ENCODE data around the gene CEP104. TPM values are rescaled to one million over a fixed set of nuclear protein-coding genes. Genes with fewer than 3 reads are reported as not detected.

CEP104 gene
- polyA plus RNA-seq, 1 of the 3 experiments (the other 2 are of a cell fraction), result 19.2 TPM

DNA sequence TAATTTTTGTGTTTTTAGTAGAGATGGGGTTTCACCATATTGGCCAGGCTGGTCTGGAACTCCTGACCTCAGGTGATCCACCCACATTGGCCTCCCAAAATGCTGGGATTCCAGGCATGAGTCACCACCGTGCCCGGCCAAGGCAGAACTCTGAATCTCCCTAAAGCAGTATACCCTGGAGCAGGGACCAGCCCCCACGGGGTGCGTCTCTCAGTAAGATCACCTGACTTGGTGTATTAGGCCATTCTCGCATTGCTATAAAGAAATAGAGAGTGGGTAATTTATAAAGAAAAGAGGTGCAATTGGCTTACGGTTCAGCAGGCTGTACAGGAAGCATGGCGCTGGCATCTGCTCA is 14.4 kb upstream of the CEP104 start:
- DNase-seq, result no peak
- TF ChIP-seq EP300 (IDR thresholded peaks at IDR 0.05; ENCODE audit: borderline replicate concordance in 1 of 2, low read depth in 1 of 2, low read length in 1 of 2) (no peak), EZH2phosphoT487 (IDR thresholded peaks at IDR 0.05; ENCODE audit: borderline replicate concordance, low read depth) (no peak), FOXJ3 (CRISPR knock-in tag; IDR thresholded peaks at IDR 0.05) (no peak), JUND (IDR thresholded peaks at IDR 0.05) (no peak), REST (IDR thresholded peaks at IDR 0.05; ENCODE audit: low read depth, low read length) (no peak), CHD2 (IDR thresholded peaks at IDR 0.05; ENCODE audit: low read length, partially characterized antibody) (no peak), FOXM1 (IDR thresholded peaks at IDR 0.05; ENCODE audit: low read depth) (no peak), YY1 (IDR thresholded peaks at IDR 0.05; ENCODE audit: low read depth) (no peak), USF2 (IDR thresholded peaks at IDR 0.05; ENCODE audit: borderline replicate concordance, low read depth, low read length) (no peak), ZBTB33 (IDR thresholded peaks at IDR 0.05; ENCODE audit: borderline replicate concordance, low read depth) (no peak), RAD21 (IDR thresholded peaks at IDR 0.05; ENCODE audit: low read length) (no peak), RXRA (IDR thresholded peaks at IDR 0.05; ENCODE audit: borderline replicate concordance, low read depth) (no peak), CTCF (IDR thresholded peaks at IDR 0.05) (no peak), RFX5 (IDR thresholded peaks at IDR 0.05; ENCODE audit: low read length) (no peak), MEF2A (IDR thresholded peaks at IDR 0.05; ENCODE audit: borderline replicate concordance, low read depth) (no peak), RCOR1 (IDR thresholded peaks at IDR 0.05; ENCODE audit: low read length) (no peak), TAF1 (IDR thresholded peaks at IDR 0.05; ENCODE audit: borderline replicate concordance, low read depth, low read length) (no peak), GATA2 (CRISPR knock-in tag; IDR thresholded peaks at IDR 0.05) (no peak)
- TF ChIP-seq, protein P1, sequence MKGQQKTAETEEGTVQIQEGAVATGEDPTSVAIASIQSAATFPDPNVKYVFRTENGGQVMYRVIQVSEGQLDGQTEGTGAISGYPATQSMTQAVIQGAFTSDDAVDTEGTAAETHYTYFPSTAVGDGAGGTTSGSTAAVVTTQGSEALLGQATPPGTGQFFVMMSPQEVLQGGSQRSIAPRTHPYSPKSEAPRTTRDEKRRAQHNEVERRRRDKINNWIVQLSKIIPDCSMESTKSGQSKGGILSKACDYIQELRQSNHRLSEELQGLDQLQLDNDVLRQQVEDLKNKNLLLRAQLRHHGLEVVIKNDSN (IDR thresholded peaks at IDR 0.05; ENCODE audit: borderline replicate concordance, low read depth), result no peak
- no peaks in the 10 kb centered on the region for H3K9me3 ChIP-seq
- no peaks in the 10 kb centered on the region for H3K9me2 ChIP-seq
- H4K20me1 ChIP-seq (ENCODE audit: insufficient read depth), result no peaks in the 10 kb centered on the region
- no peaks in the 10 kb centered on the region for H3K79me2 ChIP-seq (ENCODE audit: insufficient read depth)
- no peaks in the 10 kb centered on the region for H3K4me1 ChIP-seq (ENCODE audit: control insufficient read depth in 1 of 2, insufficient read depth in 2 of 2, low read depth in 1 of 2, low read length in 1 of 2)
- H3K27ac ChIP-seq (ENCODE audit: low read depth in 2 of 2, low read length in 1 of 2), result no peak overlapping the region
- no peak overlapping the region for H3K4me2 ChIP-seq
- no peak overlapping the region for H3K4me3 ChIP-seq (ENCODE audit: low read depth in 2 of 2, low read length in 1 of 2)
- 87% methylated on average over 7 of the region's 7 CpGs for WGBS (ENCODE audit: low lambda C conversion rate)
- no peaks in the 10 kb centered on the region for H3K27me3 ChIP-seq (ENCODE audit: insufficient read depth)
- CTCF ChIA-PET, result no interaction called here
- H3K9ac ChIP-seq, result no peak overlapping the region
- H3K36me3 ChIP-seq (replicated peaks in 1 of 2; ENCODE audit: control insufficient read depth in 1 of 2, insufficient read depth in 2 of 2, low read length in 1 of 2), result peaks cover 0 to 15% of the 10 kb centered on the region in 2 experiments
- H2AFZ ChIP-seq (ENCODE audit: low read depth), result no peak overlapping the region
- peaks cover 3% of the 10 kb centered on the region for H3F3A ChIP-seq (replicated peaks; ENCODE audit: insufficient read depth)
- POLR2A ChIA-PET, result no interaction called here

Measured in SK-N-SH (cell line).